BE2C (cell line): ENCODE data around the gene RBM38.

Source experiments
- DNase-seq: peaks from one replicate; pipeline ENCODE4 v3.0.0-alpha.2; 2020
- H3K27me3 ChIP-seq: fragments of 250-450 bp; sonication (Bioruptor Pico); 2 replicates; pipeline ENCODE4 v1.5.1; 2020; ENCODE audit warnings: mild to moderate bottlenecking
- H3K36me3 ChIP-seq: fragments of 250-450 bp; sonication (Bioruptor Pico); 2 replicates; pipeline ENCODE4 v1.5.1; 2020; ENCODE audit warnings: mild to moderate bottlenecking
- H3K4me1 ChIP-seq: fragments of 250-450 bp; sonication (Bioruptor Pico); 2 replicates; pipeline ENCODE4 v1.5.1; 2020
- H3K4me3 ChIP-seq: 2 replicates; pipeline ENCODE4 v1.5.1; 2011; ENCODE audit warnings: low read depth, low read length
- H3K9me3 ChIP-seq: fragments of 250-450 bp; sonication (Bioruptor Pico); 2 replicates; pipeline ENCODE4 v1.5.1; 2020
- TF ChIP-seq, protein P1 (sequence below): IDR thresholded peaks from 2 replicates; pipeline ENCODE4 v1.5.1; 2012; ENCODE audit warnings: mild to moderate bottlenecking, low read depth, low read length

RBM38 gene

DNA sequence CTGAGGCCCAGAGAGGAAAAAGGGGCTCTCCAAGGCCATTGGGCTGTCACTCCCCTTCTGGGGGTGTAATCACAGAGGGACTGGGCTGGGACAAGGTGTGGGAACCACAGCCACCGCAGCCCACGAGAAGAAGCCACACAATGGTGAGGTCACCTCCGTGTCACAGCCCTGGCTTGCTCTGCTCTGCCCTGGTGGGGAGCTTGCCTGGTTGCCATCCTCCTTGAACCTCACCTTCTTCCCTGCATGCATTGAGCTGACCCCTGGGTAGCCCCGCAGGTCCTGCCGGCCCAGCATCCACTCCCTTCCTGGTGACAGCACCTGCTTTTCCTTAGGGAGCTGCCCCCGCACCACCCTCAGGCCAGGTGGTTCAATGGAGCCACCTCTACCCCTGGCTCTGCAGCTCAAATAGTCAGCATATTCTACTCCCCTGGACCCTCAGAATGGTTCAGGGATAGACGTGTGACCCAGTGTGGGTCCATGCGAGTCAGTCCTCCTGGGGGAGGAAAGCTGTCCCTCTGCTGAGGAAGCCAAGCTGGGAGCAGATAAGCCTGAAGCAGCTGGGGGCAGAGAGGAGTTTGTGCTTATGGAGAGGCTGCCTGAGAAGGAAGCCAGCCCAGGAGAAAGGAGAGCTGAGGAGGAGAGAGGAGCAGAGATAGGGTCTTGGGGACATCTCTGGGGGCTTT, 21.3 kb downstream of the RBM38 start:
- peaks cover 14% of the 10 kb centered on the region for H3K36me3 ChIP-seq
- DNase-seq = no peak
- H3K27me3 ChIP-seq = no peaks in the 10 kb centered on the region
- no peak overlapping the region for H3K4me3 ChIP-seq
- no peaks in the 10 kb centered on the region for H3K9me3 ChIP-seq
- TF ChIP-seq, protein P1, sequence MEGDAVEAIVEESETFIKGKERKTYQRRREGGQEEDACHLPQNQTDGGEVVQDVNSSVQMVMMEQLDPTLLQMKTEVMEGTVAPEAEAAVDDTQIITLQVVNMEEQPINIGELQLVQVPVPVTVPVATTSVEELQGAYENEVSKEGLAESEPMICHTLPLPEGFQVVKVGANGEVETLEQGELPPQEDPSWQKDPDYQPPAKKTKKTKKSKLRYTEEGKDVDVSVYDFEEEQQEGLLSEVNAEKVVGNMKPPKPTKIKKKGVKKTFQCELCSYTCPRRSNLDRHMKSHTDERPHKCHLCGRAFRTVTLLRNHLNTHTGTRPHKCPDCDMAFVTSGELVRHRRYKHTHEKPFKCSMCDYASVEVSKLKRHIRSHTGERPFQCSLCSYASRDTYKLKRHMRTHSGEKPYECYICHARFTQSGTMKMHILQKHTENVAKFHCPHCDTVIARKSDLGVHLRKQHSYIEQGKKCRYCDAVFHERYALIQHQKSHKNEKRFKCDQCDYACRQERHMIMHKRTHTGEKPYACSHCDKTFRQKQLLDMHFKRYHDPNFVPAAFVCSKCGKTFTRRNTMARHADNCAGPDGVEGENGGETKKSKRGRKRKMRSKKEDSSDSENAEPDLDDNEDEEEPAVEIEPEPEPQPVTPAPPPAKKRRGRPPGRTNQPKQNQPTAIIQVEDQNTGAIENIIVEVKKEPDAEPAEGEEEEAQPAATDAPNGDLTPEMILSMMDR = no peak
- peaks cover 18% of the 10 kb centered on the region for H3K4me1 ChIP-seq

- Histone ChIP-seq H3K36me3 (no peaks in the 10 kb centered on the region), H3K9me3 (no peaks in the 10 kb centered on the region), H3K27me3 (no peaks in the 10 kb centered on the region), H3K4me1 (peaks cover 13% of the 10 kb centered on the region), H3K4me3 (no peak overlapping the region)
- TF ChIP-seq, protein P1 = no peak
- no peak for DNase-seq
These were observed 22.8 kb downstream of the RBM38 start for GRCh38 chr20:57413986-57414385.

GRCh38 chr20:57414867-57415592, 23.8 kb downstream of the RBM38 start:
- no peaks in the 10 kb centered on the region for H3K36me3 ChIP-seq
- DNase-seq = peak; percentile 80
- no peaks in the 10 kb centered on the region for H3K27me3 ChIP-seq
- H3K9me3 ChIP-seq = no peaks in the 10 kb centered on the region
- TF ChIP-seq, protein P1 = peak; percentile 26; the same call in 1 of the 2 replicates
- peaks cover 3% of the 10 kb centered on the region for H3K4me1 ChIP-seq
- no peak overlapping the region for H3K4me3 ChIP-seq

DNA sequence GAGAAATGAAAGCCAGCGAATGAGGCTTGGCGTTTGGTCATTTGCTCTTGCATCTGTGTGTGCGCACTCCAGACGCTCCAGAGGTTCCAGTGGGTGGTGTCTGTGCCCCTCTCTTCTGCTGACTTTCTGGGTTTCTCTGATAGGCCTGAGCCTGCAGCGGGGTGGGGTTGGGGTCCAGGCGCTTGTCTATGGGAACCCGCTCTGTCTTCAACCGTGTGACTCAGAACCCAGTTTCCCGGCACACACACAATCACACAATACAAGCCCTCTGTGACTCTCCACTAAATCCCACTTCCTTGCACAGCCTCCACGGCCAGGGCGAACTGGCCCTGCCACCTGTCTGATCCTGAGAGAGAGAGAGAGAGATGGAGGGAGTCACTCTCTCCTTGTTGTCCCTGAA, 24.6 kb downstream of the RBM38 start:
- no peaks in the 10 kb centered on the region for H3K27me3 ChIP-seq
- no peak for DNase-seq
- H3K4me3 ChIP-seq = no peak overlapping the region
- no peaks in the 10 kb centered on the region for H3K9me3 ChIP-seq
- TF ChIP-seq, protein P1 = no peak
- no peaks in the 10 kb centered on the region for H3K4me1 ChIP-seq
- no peaks in the 10 kb centered on the region for H3K36me3 ChIP-seq

- Histone ChIP-seq H3K4me3 (no peak overlapping the region), H3K9me3 (no peaks in the 10 kb centered on the region), H3K4me1 (no peaks in the 10 kb centered on the region), H3K36me3 (no peaks in the 10 kb centered on the region), H3K27me3 (no peaks in the 10 kb centered on the region)
- TF ChIP-seq, protein P1 = no peak
- no peak for DNase-seq
These were observed 25.3 kb downstream of the RBM38 start for GRCh38 chr20:57416296-57417022.
